B cell (primary cell): ENCODE results near the gene AKR7A3.

Experiments
- EZH2 ChIP-seq: IDR thresholded peaks from 2 replicates; pipeline ENCODE4 v1.6.1; 2012; ENCODE audit warnings: borderline replicate concordance, low read depth, mild to moderate bottlenecking, moderate library complexity, low read length; ENCODE audit not compliant: insufficient read depth, poor library complexity, severe bottlenecking
- TF ChIP-seq, protein P1 (sequence below): fragments of 200-600 bp; IDR thresholded peaks from one replicate; pipeline ENCODE4 v1.8.0; 2022; ENCODE audit warnings: antibody characterized with exemption, mild to moderate bottlenecking

DNA sequence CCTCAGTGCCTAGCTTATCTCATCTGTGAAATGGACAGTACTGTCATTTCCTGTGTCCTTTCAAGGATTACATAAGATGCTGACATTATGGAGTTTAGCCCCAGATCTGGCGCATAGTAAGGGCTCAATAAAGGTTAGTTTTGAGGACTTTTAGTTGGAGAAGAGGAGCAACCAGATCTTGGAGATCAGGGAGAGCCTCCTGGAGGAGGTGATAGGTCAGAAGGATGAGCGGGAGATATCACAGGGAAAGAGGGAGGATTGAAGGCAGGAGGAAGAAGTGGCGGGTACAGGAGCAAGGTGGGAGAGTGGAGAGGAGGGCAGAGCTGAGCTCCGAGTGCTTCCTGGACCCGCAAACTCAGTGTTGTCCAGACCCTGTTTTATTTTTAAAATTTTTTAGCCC lies 41.0 kb upstream of the AKR7A3 start:
- TF ChIP-seq, protein P1, sequence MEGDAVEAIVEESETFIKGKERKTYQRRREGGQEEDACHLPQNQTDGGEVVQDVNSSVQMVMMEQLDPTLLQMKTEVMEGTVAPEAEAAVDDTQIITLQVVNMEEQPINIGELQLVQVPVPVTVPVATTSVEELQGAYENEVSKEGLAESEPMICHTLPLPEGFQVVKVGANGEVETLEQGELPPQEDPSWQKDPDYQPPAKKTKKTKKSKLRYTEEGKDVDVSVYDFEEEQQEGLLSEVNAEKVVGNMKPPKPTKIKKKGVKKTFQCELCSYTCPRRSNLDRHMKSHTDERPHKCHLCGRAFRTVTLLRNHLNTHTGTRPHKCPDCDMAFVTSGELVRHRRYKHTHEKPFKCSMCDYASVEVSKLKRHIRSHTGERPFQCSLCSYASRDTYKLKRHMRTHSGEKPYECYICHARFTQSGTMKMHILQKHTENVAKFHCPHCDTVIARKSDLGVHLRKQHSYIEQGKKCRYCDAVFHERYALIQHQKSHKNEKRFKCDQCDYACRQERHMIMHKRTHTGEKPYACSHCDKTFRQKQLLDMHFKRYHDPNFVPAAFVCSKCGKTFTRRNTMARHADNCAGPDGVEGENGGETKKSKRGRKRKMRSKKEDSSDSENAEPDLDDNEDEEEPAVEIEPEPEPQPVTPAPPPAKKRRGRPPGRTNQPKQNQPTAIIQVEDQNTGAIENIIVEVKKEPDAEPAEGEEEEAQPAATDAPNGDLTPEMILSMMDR, result no peak
- TF ChIP-seq EZH2, result no peak
